DOHH2 (cell line): ENCODE data around the gene PTK7.
"Not testable (repeated sequence)": the region's sequence is repeated elsewhere in the genome, so short reads cannot be mapped to it uniquely, and the experiment has no call there.

Experiments
- H3F3A ChIP-seq: fragments of 200-600 bp; sonication (generic), shearing (Covaris generic); 2 replicates; pipeline ENCODE4 v1.6.0; 2016; ENCODE audit warnings: antibody characterized with exemption, mild to moderate bottlenecking; ENCODE audit not compliant: control insufficient read depth, insufficient read depth
- H3K27ac ChIP-seq: fragments of 200-600 bp; sonication (generic); 2 replicates; pipeline ENCODE4 v1.5.1; 2014; ENCODE audit warnings: low read depth, mild to moderate bottlenecking, low read length, moderate library complexity
- H3K27me3 ChIP-seq: fragments of 200-600 bp; sonication (generic); 2 replicates; pipeline ENCODE4 v1.6.1; 2014; ENCODE audit warnings: mild to moderate bottlenecking, low read length, mixed read lengths; ENCODE audit not compliant: control insufficient read depth
- H3K36me3 ChIP-seq: fragments of 200-600 bp; sonication (generic); 2 replicates; pipeline ENCODE4 v1.6.1; 2014; ENCODE audit warnings: mild to moderate bottlenecking, low read length, moderate library complexity, mixed read lengths; ENCODE audit not compliant: control insufficient read depth
- H3K4me1 ChIP-seq: fragments of 200-600 bp; sonication (generic); 2 replicates; pipeline ENCODE4 v1.6.1; 2014; ENCODE audit warnings: mild to moderate bottlenecking, low read length, mixed read lengths; ENCODE audit not compliant: control insufficient read depth
- H3K4me2 ChIP-seq: fragments of 200-600 bp; sonication (generic); 2 replicates; pipeline ENCODE4 v1.6.0; 2014; ENCODE audit warnings: mild to moderate bottlenecking, low read length, moderate library complexity
- H3K4me3 ChIP-seq: fragments of 200-600 bp; sonication (generic); 2 replicates; pipeline ENCODE4 v1.5.1; 2014; ENCODE audit warnings: mild to moderate bottlenecking, low read length, mixed read lengths
- H3K79me2 ChIP-seq: fragments of 200-600 bp; sonication (generic); 2 replicates; pipeline ENCODE4 v1.6.1; 2014; ENCODE audit warnings: mild to moderate bottlenecking, low read length, mixed read lengths; ENCODE audit not compliant: control insufficient read depth
- H3K9me2 ChIP-seq: fragments of 200-600 bp; sonication (generic); replicated peaks from 2 replicates; pipeline ENCODE4 v1.6.1; 2014; ENCODE audit warnings: mild to moderate bottlenecking, low read length, mixed read lengths; ENCODE audit not compliant: control insufficient read depth
- H3K9me3 ChIP-seq: fragments of 200-600 bp; sonication (generic); 2 replicates; pipeline ENCODE4 v1.6.1; 2014; ENCODE audit warnings: antibody characterized with exemption, low read length, mixed read lengths; ENCODE audit not compliant: control insufficient read depth, insufficient read depth
- H4K20me1 ChIP-seq: fragments of 200-600 bp; sonication (generic); 2 replicates; pipeline ENCODE4 v1.6.0; 2014; ENCODE audit warnings: low read depth, mild to moderate bottlenecking, antibody characterized with exemption, low read length, moderate library complexity; ENCODE audit not compliant: control insufficient read depth, insufficient read depth
- CTCF ChIP-seq: fragments of 200-600 bp; sonication (generic); IDR thresholded peaks from one replicate; pipeline ENCODE4 v1.5.1; 2014; ENCODE audit warnings: antibody characterized with exemption, mild to moderate bottlenecking, low read depth, low read length; ENCODE audit not compliant: poor library complexity, severe bottlenecking
- EZH2phosphoT487 ChIP-seq: fragments of 200-600 bp; sonication (generic); IDR thresholded peaks from 2 replicates; pipeline ENCODE4 v1.6.1; 2017; ENCODE audit warnings: borderline replicate concordance, mild to moderate bottlenecking, antibody characterized with exemption, low read length, moderate library complexity, mixed read lengths

Gene PTK7

DNA sequence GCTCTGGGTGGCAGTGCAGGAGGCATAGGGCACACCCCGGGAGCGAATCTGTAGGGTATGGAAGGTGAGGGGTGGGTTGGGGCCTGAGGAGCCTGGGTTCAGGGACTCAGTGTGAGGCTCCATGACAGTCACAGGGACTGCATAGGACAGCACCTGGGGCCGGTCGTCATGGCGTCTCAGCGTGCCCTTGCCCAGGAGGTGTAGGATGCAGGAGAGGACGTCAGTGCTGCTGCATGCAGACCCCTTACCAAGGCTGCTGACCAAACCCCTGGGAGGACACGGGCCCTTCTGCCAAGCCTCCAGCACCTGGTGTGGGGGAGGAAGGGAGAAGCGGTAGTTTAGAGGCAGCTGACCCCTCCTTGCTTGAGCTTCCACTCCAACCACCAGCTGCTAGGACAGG lies 38.4 kb upstream of the PTK7 start:
- no peak overlapping the region for H3K27ac ChIP-seq
- H3K36me3 ChIP-seq, result peaks cover 25% of the 10 kb centered on the region
- no peaks in the 10 kb centered on the region for H3K27me3 ChIP-seq

GRCh38 chr6:43038727-43039126 lies 37.4 kb upstream of the PTK7 start:
- Histone ChIP-seq H3K27me3 (no peaks in the 10 kb centered on the region), H3K36me3 (peaks cover 20% of the 10 kb centered on the region), H3F3A (no peaks in the 10 kb centered on the region)

More for the DNA sequence above, 38.4 kb upstream of the PTK7 start:
- Histone ChIP-seq H3K9me3 (no peaks in the 10 kb centered on the region), H4K20me1 (no peaks in the 10 kb centered on the region), H3F3A (no peaks in the 10 kb centered on the region), H3K4me1 (no peaks in the 10 kb centered on the region), H3K4me3 (no peak overlapping the region), H3K79me2 (no peaks in the 10 kb centered on the region), H3K4me2 (no peak overlapping the region), H3K9me2 (no peaks in the 10 kb centered on the region)
- no peak for TF ChIP-seq EZH2phosphoT487
- TF ChIP-seq CTCF, result no peak

GRCh38 chr6:43040542-43041257 lies 35.4 kb upstream of the PTK7 start:
- no peaks in the 10 kb centered on the region for H3K79me2 ChIP-seq
- no peaks in the 10 kb centered on the region for H3K9me2 ChIP-seq
- H3K4me3 ChIP-seq, result no peak overlapping the region
- H3K36me3 ChIP-seq, result peaks cover 15% of the 10 kb centered on the region; the same call in 1 of the 2 replicates
- H3K4me1 ChIP-seq, result no peaks in the 10 kb centered on the region
- H3K4me2 ChIP-seq, result no peak overlapping the region
- TF ChIP-seq EZH2phosphoT487 (no peak), CTCF (no peak)
- no peaks in the 10 kb centered on the region for H3K9me3 ChIP-seq
- H3K27me3 ChIP-seq, result no peaks in the 10 kb centered on the region
- H3F3A ChIP-seq, result no peaks in the 10 kb centered on the region
- no peak overlapping the region for H3K27ac ChIP-seq
- no peaks in the 10 kb centered on the region for H4K20me1 ChIP-seq

More at GRCh38 chr6:43038727-43039126, 37.4 kb upstream of the PTK7 start:
- Histone ChIP-seq H3K9me3 (no peaks in the 10 kb centered on the region), H4K20me1 (no peaks in the 10 kb centered on the region), H3K4me1 (no peaks in the 10 kb centered on the region), H3K79me2 (no peaks in the 10 kb centered on the region), H3K4me2 (no peak overlapping the region), H3K27ac (no peak overlapping the region), H3K9me2 (no peaks in the 10 kb centered on the region), H3K4me3 (no peak overlapping the region)
- TF ChIP-seq CTCF, result no peak
- TF ChIP-seq EZH2phosphoT487, result no peak

DNA sequence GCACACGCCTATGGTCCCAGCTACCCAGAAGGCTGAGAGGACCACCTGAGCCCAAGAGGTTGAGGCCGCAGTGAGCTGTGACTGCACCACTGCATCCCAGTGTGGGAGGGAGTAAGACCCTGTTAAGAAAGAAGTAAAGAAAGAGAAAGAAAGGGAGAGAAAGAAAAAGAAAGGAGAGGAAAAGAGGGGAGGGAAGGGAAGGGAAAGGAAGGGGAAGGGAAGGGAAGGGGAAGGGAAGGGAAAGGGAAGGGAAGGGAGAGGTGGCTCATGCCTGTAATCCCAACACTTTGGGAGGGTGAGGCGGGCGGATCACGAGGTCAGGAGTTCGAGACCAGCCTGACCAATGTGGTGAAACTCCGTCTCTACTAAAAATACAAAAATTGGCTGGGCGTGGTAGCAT lies 34.6 kb upstream of the PTK7 start:
- not testable (repeated sequence) for H3K4me3 ChIP-seq, H3K4me1 ChIP-seq, H3K27me3 ChIP-seq, H3F3A ChIP-seq, H3K79me2 ChIP-seq, H3K9me2 ChIP-seq, H4K20me1 ChIP-seq, H3K4me2 ChIP-seq, H3K27ac ChIP-seq, H3K9me3 ChIP-seq
- peaks cover 12% of the 10 kb centered on the region; the same call in 1 of the 2 replicates for H3K36me3 ChIP-seq
